DND-41 (cell line): Measurements from ENCODE around the gene DYNLRB1.

Experiments used
- ATAC-seq: fragments of 200-7000 bp; cut with Tn5 transposase; 3 replicates; pipeline ENCODE4 v1.9.1; 2021; ENCODE audit warnings: low read depth; ENCODE audit not compliant: insufficient read depth
- DNase-seq: peaks from one replicate; pipeline ENCODE4 v3.0.0-alpha.2; 2020
- H2AFZ ChIP-seq: 2 replicates; pipeline ENCODE4 v1.6.0; 2012; ENCODE audit warnings: low read depth, low read length
- H3K27ac ChIP-seq: 2 replicates; pipeline ENCODE4 v1.5.1; 2012; ENCODE audit warnings: low read length, inconsistent platforms
- H3K27me3 ChIP-seq: fragments of 200-600 bp; sonication (generic); 2 replicates; pipeline ENCODE4 v1.6.0; 2012; ENCODE audit warnings: low read length, mild to moderate bottlenecking, inconsistent platforms; ENCODE audit not compliant: insufficient read depth, poor library complexity
- H3K36me3 ChIP-seq: 2 replicates; pipeline ENCODE4 v1.5.1; 2012; ENCODE audit warnings: low read length, inconsistent platforms; ENCODE audit not compliant: insufficient read depth
- H3K4me1 ChIP-seq: 2 replicates; pipeline ENCODE4 v1.5.1; 2012; ENCODE audit warnings: mild to moderate bottlenecking, low read length; ENCODE audit not compliant: insufficient read depth
- H3K4me2 ChIP-seq: 2 replicates; pipeline ENCODE4 v1.6.0; 2012; ENCODE audit warnings: mild to moderate bottlenecking, moderate library complexity, low read length, inconsistent platforms; ENCODE audit not compliant: insufficient read depth
- H3K4me3 ChIP-seq, 2 experiments: fragments of 200-600 bp in 1 of 2; shearing (Covaris generic) in 1 of 2; 2 replicates each; pipeline ENCODE4 v1.5.1; 2012 to 2016; ENCODE audit warnings: inconsistent platforms in 2 of 2, low read length in 2 of 2, mild to moderate bottlenecking in 2 of 2, low read depth in 1 of 2, moderate library complexity in 1 of 2
- H3K79me2 ChIP-seq: 2 replicates; pipeline ENCODE4 v1.6.0; 2012; ENCODE audit warnings: low read length, inconsistent platforms; ENCODE audit not compliant: insufficient read depth
- H3K9ac ChIP-seq: 2 replicates; pipeline ENCODE4 v1.6.0; 2012; ENCODE audit warnings: low read depth, mild to moderate bottlenecking, inconsistent platforms, low read length, moderate library complexity
- H3K9me3 ChIP-seq: 2 replicates; pipeline ENCODE4 v1.5.1; 2012; ENCODE audit warnings: low read length, moderate library complexity, mild to moderate bottlenecking, inconsistent platforms; ENCODE audit not compliant: insufficient read depth, severe bottlenecking
- H4K20me1 ChIP-seq: 2 replicates; pipeline ENCODE4 v1.6.0; 2012; ENCODE audit warnings: low read length; ENCODE audit not compliant: insufficient read depth
- EZH2 ChIP-seq: IDR thresholded peaks from 3 replicates; pipeline ENCODE4 v1.6.1; 2012; ENCODE audit warnings: borderline replicate concordance, low read depth, mild to moderate bottlenecking, moderate library complexity, low read length, inconsistent platforms; ENCODE audit not compliant: severe bottlenecking
- TF ChIP-seq, protein P1 (sequence below): IDR thresholded peaks from 2 replicates; pipeline ENCODE4 v1.5.1; 2012; ENCODE audit warnings: borderline replicate concordance, low read length, moderate library complexity, mild to moderate bottlenecking; ENCODE audit not compliant: poor library complexity, severe bottlenecking; ENCODE audit errors: extremely low read depth

The DYNLRB1 gene

GRCh38 chr20:34578025-34578424, 61.8 kb downstream of the DYNLRB1 start:
- no peak for DNase-seq
- H3K9ac ChIP-seq = no peak overlapping the region
- no peak overlapping the region for H3K27ac ChIP-seq
- H2AFZ ChIP-seq = no peak overlapping the region
- no peaks in the 10 kb centered on the region for H4K20me1 ChIP-seq
- H3K4me3 ChIP-seq = no peak overlapping the region
- no peaks in the 10 kb centered on the region for H3K9me3 ChIP-seq
- TF ChIP-seq, protein P1, sequence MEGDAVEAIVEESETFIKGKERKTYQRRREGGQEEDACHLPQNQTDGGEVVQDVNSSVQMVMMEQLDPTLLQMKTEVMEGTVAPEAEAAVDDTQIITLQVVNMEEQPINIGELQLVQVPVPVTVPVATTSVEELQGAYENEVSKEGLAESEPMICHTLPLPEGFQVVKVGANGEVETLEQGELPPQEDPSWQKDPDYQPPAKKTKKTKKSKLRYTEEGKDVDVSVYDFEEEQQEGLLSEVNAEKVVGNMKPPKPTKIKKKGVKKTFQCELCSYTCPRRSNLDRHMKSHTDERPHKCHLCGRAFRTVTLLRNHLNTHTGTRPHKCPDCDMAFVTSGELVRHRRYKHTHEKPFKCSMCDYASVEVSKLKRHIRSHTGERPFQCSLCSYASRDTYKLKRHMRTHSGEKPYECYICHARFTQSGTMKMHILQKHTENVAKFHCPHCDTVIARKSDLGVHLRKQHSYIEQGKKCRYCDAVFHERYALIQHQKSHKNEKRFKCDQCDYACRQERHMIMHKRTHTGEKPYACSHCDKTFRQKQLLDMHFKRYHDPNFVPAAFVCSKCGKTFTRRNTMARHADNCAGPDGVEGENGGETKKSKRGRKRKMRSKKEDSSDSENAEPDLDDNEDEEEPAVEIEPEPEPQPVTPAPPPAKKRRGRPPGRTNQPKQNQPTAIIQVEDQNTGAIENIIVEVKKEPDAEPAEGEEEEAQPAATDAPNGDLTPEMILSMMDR = no peak
- no peak for TF ChIP-seq EZH2
- H3K4me1 ChIP-seq = no peaks in the 10 kb centered on the region
- H3K79me2 ChIP-seq = no peaks in the 10 kb centered on the region
- ATAC-seq = no peak
- H3K27me3 ChIP-seq = no peaks in the 10 kb centered on the region
- no peak overlapping the region for H3K4me2 ChIP-seq
- peaks cover 73% of the 10 kb centered on the region for H3K36me3 ChIP-seq

DNA sequence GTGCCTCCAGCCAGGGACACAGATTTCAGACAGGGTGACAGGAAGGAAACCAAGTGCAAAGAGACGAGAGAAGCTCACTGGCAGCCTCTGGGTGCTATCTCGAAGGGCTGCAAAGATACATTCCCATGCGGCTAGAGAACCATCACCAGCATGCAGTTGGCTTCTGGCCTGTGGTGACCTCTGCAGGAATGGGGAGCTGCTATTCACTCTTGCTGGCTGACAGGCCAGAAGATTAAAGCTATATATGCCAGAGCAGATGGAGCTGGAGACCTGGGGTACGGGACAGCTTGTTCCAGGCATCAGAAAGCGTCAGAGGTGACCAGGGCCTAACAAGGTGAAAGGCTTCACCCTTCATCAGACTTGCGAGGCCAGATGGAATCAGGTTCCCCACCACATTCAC, 62.3 kb downstream of the DYNLRB1 start:
- no peak for DNase-seq
- Histone ChIP-seq H3K36me3 (peaks cover 73% of the 10 kb centered on the region), H3K4me1 (no peaks in the 10 kb centered on the region), H3K27me3 (no peaks in the 10 kb centered on the region), H3K9me3 (no peaks in the 10 kb centered on the region), H2AFZ (no peak overlapping the region), H3K79me2 (no peaks in the 10 kb centered on the region), H4K20me1 (no peaks in the 10 kb centered on the region), H3K4me3 (no peak overlapping the region), H3K27ac (no peak overlapping the region), H3K4me2 (no peak overlapping the region), H3K9ac (no peak overlapping the region)
- no peak for ATAC-seq
- no peak for TF ChIP-seq EZH2

GRCh38 chr20:34579191-34579978, 63.2 kb downstream of the DYNLRB1 start:
- no peak overlapping the region for H3K9ac ChIP-seq
- no peak overlapping the region for H3K4me2 ChIP-seq
- no peak overlapping the region for H2AFZ ChIP-seq
- ATAC-seq (no peak), DNase-seq (no peak)
- no peaks in the 10 kb centered on the region for H3K27me3 ChIP-seq
- no peaks in the 10 kb centered on the region for H3K9me3 ChIP-seq
- peaks cover 74% of the 10 kb centered on the region for H3K36me3 ChIP-seq
- H3K27ac ChIP-seq = no peak overlapping the region
- H3K79me2 ChIP-seq = no peaks in the 10 kb centered on the region
- H3K4me1 ChIP-seq = no peaks in the 10 kb centered on the region
- no peak overlapping the region for H3K4me3 ChIP-seq
- H4K20me1 ChIP-seq = no peaks in the 10 kb centered on the region
- TF ChIP-seq, protein P1 = no peak
- no peak for TF ChIP-seq EZH2
